ENCODE results near the gene TMEM52B.
"Not testable (repeated sequence)": the region's sequence is repeated elsewhere in the genome, so short reads cannot be mapped to it uniquely, and the experiment has no call there.

The TMEM52B gene

DNA sequence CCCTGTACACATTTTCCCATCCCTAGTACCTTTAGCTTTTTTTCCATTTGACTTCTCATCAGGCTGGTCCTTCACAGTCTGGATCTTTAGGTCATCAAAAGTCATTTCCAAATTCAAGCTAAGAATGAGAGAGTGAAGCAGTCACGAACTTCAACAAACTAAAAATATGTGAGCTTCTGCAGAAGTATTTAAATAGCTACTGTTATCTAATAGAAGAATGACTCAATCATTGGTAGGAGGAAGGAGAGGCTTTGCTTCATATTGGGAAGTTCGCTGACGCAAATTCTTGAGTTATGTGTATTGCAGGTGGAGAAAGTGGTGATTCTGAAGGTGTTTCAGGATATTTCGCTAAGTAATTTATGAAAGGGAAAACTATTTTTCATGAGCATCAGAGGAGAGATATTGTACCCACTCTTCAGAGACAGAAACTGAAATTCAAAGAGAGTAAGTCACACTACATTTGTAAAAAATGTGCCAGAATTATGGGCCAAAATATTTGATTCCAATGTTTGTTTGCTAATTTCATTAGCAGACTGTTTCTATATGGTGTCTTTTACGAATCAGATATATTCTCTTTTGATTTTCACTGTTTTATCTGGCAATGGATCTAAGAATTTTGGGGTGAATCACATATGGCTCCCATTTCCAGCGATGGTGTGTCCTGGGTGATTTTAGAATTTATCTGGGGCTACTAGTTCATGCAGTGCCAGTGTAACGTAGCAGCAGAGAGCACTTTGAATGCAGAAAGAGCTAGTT is 6.7 kb upstream of the TMEM52B start, which contains the start of gene OLR1:
OLR1 (minus strand) TSS at position 160 of the 756 bp plus-strand sequence; CDS start at position 105, 55 bp downstream.
- DNase-seq = no peak

- DNase-seq = no peak
Measured at GRCh38 chr12:10174986-10175614, 3.7 kb upstream of the TMEM52B start.

GRCh38 chr12:10175846-10176636 is 2.8 kb upstream of the TMEM52B start:
- no peak for DNase-seq

DNA sequence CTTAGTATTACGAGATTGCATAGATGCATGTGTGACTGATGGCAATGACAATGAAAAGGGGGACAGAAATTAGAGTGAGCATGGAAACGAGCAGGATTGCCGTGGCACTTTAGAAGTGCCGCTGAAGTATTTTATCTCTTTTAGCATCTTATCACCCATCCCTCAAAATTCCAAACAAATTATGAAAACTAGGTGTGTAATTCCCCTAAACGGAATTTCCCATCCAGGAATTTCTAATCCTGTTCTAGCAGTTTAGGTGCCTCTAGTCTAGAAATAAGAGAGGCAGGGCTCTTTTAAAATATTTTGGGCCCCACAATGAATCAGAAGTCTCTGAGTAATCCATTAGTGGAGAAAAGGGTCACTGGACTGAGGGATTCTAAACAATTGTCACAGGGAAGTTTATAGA is 947 bp downstream of the TMEM52B start:
- no peak for DNase-seq

DNA sequence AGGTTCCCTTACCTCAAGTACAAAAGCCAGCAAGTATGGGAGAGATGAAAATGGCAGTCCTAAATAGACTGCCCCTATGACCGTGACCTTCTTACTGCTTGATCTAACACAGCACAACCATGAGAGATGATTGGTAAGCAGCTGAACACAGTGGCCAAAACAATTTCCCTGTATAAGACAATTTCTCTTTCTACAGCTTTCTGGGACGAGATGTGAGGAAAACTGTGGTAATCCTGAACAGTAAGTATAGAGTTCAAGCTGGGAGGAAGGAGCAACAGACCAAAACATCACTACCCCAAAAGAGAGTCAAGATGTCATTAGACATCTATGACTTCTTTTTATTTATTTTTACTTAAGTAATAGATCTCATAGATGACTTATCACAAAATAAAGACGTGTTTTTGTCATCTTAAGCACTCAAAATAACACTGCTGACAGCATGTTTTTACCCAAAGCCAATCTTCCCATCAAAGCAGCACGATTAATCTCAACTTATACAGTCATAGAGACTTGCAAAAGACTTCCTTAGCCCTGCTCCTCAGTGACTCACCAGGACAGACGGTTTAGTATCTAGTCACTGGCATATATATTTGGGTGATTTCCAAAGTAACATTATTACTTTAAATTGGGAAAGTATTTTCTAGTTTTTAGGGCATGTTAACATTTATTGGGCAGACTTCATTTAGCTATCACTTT is 3.7 kb downstream of the TMEM52B start:
- no peak for DNase-seq

GRCh38 chr12:10184261-10184843 is 5.5 kb downstream of the TMEM52B start:
- DNase-seq = no peak

GRCh38 chr12:10186299-10186698 is 7.5 kb downstream of the TMEM52B start:
- no peak for DNase-seq

GRCh38 chr12:10186958-10187357 is 8.1 kb downstream of the TMEM52B start:
- DNase-seq = not testable (repeated sequence)

DNA sequence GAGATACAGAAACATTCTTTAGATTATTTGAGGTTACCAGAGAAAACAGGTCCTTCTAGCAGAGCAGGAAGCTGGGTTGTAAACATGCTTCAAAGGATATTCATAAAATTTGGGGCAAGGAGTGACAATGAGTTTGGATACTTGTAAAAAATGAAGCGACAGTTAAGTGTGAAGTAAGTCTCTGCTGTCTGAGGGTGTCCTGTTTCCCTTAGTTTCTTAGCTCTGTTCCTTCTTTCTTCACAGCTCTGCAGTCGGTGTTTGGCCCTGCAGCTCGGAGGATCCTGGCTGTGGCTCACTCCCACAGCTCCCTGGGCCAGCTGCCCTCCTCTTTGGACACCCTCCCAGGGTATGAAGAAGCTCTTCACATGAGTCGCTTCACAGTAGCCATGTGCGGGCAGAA is 10.8 kb downstream of the TMEM52B start:
- DNase-seq = no peak

GRCh38 chr12:10190558-10191388 is 11.9 kb downstream of the TMEM52B start:
- DNase-seq = no peak

DNA sequence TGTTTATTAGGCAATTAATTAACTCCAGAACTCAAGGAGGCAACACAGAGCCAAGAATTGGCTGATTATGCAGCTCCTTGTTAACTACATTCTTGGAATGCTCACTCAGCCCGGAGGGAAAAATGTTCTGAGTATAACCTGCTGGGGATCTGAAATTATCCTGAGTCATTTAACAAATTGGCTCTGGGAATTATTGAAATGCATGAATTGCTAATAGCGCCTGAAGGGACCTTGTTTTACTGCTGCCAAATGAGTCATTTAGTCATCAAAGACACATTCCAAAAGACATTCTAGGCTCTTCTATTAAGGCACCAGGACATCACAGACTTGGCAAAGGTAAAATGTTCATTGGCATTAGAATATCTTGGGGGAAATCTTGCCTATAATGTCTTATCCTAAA is 13.0 kb downstream of the TMEM52B start:
- no peak for DNase-seq

DNA sequence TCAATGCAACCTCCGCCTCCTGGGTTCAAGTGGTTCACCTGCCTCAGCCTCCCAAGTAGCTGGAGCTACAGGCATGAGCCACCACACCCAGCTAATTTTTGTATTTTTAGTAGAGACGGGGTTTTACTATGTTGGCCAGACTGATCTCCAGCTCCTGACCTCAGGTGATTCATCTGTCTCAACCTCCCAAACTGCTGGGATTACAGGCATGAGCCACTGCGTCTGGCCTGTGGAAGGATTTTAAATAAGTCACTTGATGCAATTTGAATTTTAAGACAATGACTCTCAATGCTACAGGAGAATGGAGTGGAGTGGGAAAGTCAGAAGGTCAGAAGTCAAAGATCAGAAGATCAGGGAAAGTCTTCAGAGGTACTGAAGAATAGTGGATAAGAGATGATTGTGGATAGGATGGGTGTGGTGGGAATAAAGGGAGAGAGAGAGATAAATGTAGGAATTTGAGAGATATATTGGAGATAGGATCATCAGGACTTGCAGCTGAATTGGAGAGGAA is 15.4 kb downstream of the TMEM52B start:
- no peak for DNase-seq

GRCh38 chr12:10196210-10196609 is 17.4 kb downstream of the TMEM52B start:
- no peak for DNase-seq

DNA sequence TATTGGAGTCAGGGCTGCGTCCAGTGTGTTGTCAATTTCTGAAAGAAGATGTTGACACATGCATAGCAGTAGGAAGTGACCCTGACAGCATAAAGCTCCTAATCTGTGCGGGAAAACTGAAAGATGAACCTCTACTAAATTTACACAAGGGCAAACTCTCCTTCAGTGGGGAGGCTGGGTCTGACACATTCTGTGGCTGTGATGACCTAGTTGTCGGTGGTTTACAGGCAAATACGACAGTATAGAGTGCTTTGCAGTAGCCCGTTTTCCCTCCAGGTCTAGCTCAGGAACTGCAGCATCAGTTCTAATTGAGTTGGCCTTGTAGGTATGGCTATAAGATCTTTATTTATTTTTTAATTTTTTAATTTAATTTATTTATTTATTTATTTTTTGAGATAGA is 19.0 kb downstream of the TMEM52B start:
- no peak for DNase-seq

- not testable (repeated sequence) for DNase-seq
Measured at GRCh38 chr12:10204495-10204894, 25.7 kb downstream of the TMEM52B start.

- no peak for DNase-seq
Measured at GRCh38 chr12:10205220-10205807, 26.5 kb downstream of the TMEM52B start.

DNA sequence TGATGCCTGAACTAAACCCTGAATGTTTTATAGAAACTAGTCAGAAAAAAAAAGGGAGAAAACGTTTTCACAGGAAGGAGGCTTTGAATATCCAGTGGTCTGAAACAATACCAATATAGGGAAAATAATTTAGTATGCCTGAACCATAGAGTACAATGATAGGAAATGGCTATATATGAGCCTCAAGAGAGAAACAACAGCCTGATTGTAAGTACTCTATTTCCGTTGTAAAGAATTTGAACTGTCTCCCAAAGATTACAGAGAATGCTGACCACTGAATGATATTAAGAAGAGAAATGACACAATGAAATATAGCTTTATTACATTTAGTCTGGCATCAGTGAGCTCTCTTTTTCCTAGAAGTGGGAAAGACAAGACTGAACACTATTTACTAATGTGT is 28.3 kb downstream of the TMEM52B start:
- no peak for DNase-seq

DNA sequence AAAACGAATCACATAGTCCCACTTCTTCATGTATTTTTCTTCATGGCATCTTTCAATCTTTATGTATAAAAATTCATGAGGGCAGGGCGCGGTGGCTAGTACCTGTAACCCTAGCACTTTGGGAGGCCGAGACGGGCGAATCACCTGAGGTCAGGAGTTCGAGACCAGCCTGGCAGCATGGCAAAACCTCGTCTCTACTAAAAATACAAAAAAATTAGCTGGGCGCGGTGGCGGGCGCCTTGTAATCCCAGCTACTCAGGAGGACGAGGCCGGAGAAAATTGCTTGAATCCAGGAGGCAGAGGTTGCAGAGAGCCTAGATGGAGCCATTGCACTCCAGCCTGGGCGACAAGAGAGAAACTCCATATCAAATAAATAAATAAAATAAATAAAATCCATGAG is 31.4 kb downstream of the TMEM52B start:
- no peak for DNase-seq

- no peak for DNase-seq
Measured at GRCh38 chr12:10211101-10211939, 32.5 kb downstream of the TMEM52B start.

Measured in DMS 273 treated with DMSO at 0.1 percent for 48 hours (cell line).